Activated gamma-delta T cell treated with Interleukin-2 at 50 U/mL for 16 hours (primary cell): ENCODE data around the gene RAB31.

Experiments used
- DNase-seq: peaks from one replicate; pipeline ENCODE4 v3.0.0-alpha.2; 2020

RAB31 gene

GRCh38 chr18:9739516-9739915 lies 31.4 kb downstream of the RAB31 start:
- no peak for DNase-seq

DNA sequence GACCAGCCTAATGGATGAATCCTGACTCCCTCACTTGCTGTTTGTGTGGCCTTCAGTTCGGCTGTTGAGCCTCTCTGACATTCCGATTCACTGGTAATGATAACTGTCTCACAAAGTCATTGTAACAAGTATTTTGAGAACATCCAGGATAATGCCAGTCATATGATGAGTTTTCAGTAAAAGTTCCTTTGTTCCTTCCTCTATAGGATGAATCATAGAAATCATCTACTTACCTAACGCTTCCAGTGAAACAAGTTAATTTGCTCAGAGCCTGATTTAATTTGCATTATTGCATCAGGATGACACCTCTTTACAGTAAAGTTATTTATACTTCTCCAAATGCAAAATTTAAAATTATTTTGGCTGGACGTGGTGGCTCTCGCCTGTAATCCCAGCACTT lies 32.0 kb downstream of the RAB31 start:
- no peak for DNase-seq

- DNase-seq, result no peak
Measured at GRCh38 chr18:9741406-9741792, 33.3 kb downstream of the RAB31 start.

- no peak for DNase-seq
Measured at GRCh38 chr18:9741793-9742523, 33.9 kb downstream of the RAB31 start.

DNA sequence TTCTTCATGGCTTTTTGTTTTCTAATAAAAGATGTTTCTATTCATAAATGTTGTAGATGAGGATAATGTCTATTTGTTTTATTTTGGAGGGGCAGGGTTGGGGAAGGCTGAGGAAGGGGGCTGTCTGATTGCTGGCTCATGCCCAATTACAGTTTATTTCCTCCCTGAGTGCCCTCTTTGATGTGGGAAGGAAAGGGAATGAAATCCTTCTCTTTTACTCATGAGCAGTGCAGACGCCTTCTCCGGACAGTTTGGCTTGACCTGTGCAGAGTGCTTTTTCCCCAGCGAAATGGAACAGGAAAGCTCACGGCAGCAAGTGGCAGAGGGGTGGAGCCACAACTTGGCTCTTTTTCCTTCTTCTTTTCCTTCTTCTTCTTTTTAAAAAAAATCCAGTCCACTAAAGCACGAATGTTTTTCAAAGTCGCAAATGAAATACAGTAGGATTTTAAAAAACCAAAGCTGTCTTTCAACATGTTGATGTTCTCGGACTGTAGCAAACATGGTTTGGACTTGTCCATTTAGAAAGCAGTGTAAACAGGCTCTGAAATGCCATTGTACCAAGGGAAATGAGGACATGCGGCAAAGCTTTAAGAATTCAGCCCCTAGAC lies 34.5 kb downstream of the RAB31 start:
- no peak for DNase-seq

GRCh38 chr18:9743200-9744016 lies 35.3 kb downstream of the RAB31 start:
- no peak for DNase-seq

- no peak for DNase-seq
Measured at GRCh38 chr18:9746958-9747357, 38.9 kb downstream of the RAB31 start.

DNA sequence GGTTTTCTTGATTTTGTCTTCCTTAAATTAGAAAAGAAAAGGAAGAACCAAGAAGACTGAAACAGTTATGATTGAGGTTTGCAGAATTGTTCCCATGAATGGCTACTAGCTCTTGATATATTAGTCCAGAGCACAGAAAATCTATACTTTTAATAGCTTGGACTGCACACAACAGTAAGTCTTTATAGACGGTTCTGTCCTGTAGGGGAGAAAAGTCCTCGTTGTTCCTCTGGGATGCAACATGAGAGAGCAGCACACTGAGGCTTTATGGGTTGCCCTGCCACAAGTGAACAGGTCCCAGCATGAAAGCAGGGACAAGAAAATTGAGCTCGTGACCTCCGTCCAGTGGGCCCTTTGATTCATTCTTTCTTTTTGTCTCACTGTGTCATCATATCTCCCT lies 41.5 kb downstream of the RAB31 start:
- DNase-seq, result no peak

- no peak for DNase-seq
Measured at GRCh38 chr18:9750112-9750511, 42.0 kb downstream of the RAB31 start.

DNA sequence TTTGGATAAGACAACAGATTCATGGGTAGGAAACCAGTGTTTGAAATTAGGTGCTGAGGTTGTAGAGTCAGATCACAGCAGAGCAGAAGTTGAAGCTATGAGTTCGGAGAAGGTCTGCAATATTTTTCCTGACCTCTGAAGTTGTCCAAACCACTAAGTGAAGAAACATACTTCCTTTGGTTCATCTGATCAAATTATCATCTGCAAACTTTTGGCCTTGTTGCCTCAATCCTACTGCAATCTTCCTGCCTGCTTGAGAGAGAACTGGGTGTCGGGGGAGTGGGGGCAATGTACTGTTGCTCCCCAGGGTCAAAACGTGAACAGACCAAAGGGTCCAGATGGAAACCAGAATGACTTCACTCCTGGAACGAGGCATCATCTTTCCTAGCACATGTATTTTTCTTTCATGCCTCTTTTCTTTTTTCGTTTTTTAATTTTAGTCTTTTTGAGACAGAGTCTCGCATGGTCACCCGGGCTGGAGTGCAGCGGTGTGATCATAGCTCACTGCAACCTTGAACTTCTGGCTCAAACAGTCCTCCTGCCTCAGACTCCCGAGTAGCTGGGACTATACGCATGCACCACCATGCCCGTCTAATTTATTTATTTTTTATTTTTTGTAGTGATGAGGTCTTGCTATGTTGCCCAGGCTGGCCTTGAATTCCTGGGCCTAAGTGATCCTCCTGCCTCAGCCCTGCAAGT lies 42.7 kb downstream of the RAB31 start:
- DNase-seq, result no peak

- DNase-seq, result no peak
Measured at GRCh38 chr18:9751371-9752031, 43.4 kb downstream of the RAB31 start.

DNA sequence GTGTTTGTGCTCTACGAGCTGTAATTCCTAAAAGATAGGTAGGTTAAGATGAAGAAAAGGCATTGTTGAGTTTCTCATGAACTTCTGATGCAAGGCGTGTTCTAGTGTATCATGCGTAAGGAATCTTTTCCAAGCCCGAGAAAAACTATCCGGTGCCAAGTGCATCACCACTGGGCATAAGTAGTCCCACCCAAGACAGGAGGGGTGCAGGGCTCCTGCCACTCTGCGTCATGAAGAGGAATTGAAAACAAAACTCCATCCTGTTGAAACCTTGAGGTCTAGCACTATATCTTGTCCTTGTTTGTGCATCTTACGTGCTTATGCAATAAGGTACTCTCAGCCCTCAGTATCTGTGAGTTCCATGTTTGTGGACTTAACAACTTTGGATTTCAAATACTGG lies 45.7 kb downstream of the RAB31 start:
- DNase-seq, result no peak

DNA sequence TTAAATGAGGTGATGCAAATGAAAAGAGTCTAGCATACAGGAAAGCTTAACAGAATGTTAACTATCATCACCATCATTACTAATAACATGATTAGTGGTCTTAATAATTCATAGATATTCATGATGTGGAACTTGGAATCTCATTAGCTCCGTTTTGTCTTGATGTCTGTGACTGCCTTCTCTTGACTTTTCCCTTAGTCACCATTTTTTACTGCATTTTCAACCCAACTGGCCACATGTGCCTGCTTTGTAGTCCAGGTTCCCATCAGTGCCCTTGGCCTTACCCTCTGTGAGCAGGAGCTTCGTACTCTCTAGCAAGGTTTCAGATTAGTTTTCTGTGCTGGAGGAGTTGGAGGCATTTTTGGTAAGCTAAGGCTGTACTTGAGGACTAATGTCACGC lies 47.0 kb downstream of the RAB31 start:
- DNase-seq, result no peak

GRCh38 chr18:9755615-9756014 lies 47.5 kb downstream of the RAB31 start:
- DNase-seq, result no peak

- DNase-seq, result no peak
Measured at GRCh38 chr18:9756271-9756932, 48.3 kb downstream of the RAB31 start.

GRCh38 chr18:9756933-9757470 lies 48.9 kb downstream of the RAB31 start:
- no peak for DNase-seq

GRCh38 chr18:9757827-9758621 lies 49.9 kb downstream of the RAB31 start:
- DNase-seq, result no peak

- no peak for DNase-seq
Measured at GRCh38 chr18:9758624-9759075, 50.5 kb downstream of the RAB31 start.

- DNase-seq, result no peak
Measured at GRCh38 chr18:9760641-9761040, 52.5 kb downstream of the RAB31 start.

GRCh38 chr18:9762526-9762925 lies 54.4 kb downstream of the RAB31 start:
- DNase-seq, result no peak

DNA sequence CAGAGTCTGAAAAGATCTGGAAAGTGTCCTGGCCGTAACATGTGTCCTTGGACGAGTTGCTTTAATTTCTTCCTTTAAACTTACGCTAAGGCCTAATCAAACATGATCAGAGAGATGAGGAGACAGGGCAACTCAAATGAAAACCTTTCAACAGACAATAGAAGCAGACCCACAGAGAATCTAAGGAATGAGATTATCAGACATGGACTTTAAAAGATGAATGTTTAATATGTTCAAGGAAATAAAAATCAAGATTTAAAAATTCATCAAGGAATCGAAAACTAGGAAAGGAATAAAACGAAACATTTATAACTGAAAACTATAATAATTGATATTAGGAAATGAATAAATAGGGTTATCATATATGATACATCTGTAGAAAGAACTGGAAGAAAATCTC lies 55.1 kb downstream of the RAB31 start:
- DNase-seq, result no peak
